ENCODE data around the gene NSMCE1. TPM values are rescaled to one million over a fixed set of nuclear protein-coding genes. Genes with fewer than 3 reads are reported as not detected.

Gene NSMCE1
- total RNA-seq, 1 experiment from 2014 or later, result 19.3 TPM

GRCh38 chr16:27188633-27189032, 79.9 kb downstream of the NSMCE1 start:
- H3K9ac ChIP-seq (ENCODE audit: extremely low read depth, insufficient read length, low read length), result no peak overlapping the region
- H2BK15ac ChIP-seq (ENCODE audit: low read depth, low read length), result no peak overlapping the region
- no peak for TF ChIP-seq CTCF (conservative IDR thresholded peaks at IDR 0.05)
- H3K56ac ChIP-seq (ENCODE audit: insufficient read length, low read depth, low read length), result no peak overlapping the region
- Mint-ChIP-seq H3K4me3 (no peak overlapping the region), H3K27ac (no peak overlapping the region), H3K4me1 (peaks cover 2 to 12% of the 10 kb centered on the region in 2 experiments; a peak in 3 of 4 replicates), H3K27me3 (ENCODE audit: low read depth) (no peaks in the 10 kb centered on the region; the same call in none of the 2 replicates), H3K9me3 (no peaks in the 10 kb centered on the region), H3K36me3 (ENCODE audit: insufficient read depth in 1 of 3, low read depth in 3 of 3) (no peaks in the 10 kb centered on the region)
- H3T11ph ChIP-seq (ENCODE audit: low read length), result no peak overlapping the region
- no peaks in the 10 kb centered on the region for H3K27me3 ChIP-seq (ENCODE audit: insufficient read depth, low read length)
- H3K79me1 ChIP-seq (ENCODE audit: insufficient read depth, low read depth, low read length, poor library complexity, severe bottlenecking), result no peaks in the 10 kb centered on the region
- H2BK12ac ChIP-seq (ENCODE audit: insufficient read length, low read depth, low read length), result no peak overlapping the region
- H4K5ac ChIP-seq (ENCODE audit: insufficient read length, low read depth, low read length), result no peak overlapping the region
- WGBS (ENCODE audit: extremely low coverage, insufficient read length, low lambda C conversion rate), result no CpG with 5 or more reads among the region's 2 CpGs
- H2BK5ac ChIP-seq (ENCODE audit: insufficient read length, low read length), result no peak overlapping the region
- H3K23ac ChIP-seq (ENCODE audit: insufficient read length, low read depth, low read length), result no peak overlapping the region
- H3K4me2 ChIP-seq (ENCODE audit: insufficient read depth, insufficient read length, low read length), result no peak overlapping the region
- H3K4me1 ChIP-seq (ENCODE audit: insufficient read depth, low read length), result no peaks in the 10 kb centered on the region; the same call in 1 of the 2 replicates
- no peaks in the 10 kb centered on the region for H3K9me3 ChIP-seq (ENCODE audit: control insufficient read depth, low read depth, low read length)
- no peak overlapping the region for H3K18ac ChIP-seq (ENCODE audit: insufficient read length, low read depth, low read length)
- H2AFZ ChIP-seq (ENCODE audit: low read length), result no peak overlapping the region
- H3K27ac ChIP-seq (ENCODE audit: insufficient read length, low read depth, low read length), result no peak overlapping the region
- no peak overlapping the region for H3K4ac ChIP-seq (ENCODE audit: low read depth, low read length)
- H4K20me1 ChIP-seq (ENCODE audit: control insufficient read depth, insufficient read depth, insufficient read length), result no peaks in the 10 kb centered on the region
- no peak overlapping the region for H3K14ac ChIP-seq (ENCODE audit: insufficient read depth, low read length)
- H3K79me2 ChIP-seq (ENCODE audit: insufficient read depth, low read length), result no peaks in the 10 kb centered on the region
- no peak overlapping the region for H2BK120ac ChIP-seq (ENCODE audit: low read depth, low read length, poor library complexity, severe bottlenecking)
- DNase-seq, result no peak
- H4K8ac ChIP-seq (replicated peaks; ENCODE audit: insufficient read length, low read depth, low read length), result no peak overlapping the region
- no peak overlapping the region for H2AK5ac ChIP-seq (ENCODE audit: insufficient read length, low read length)
- H3K23me2 ChIP-seq (ENCODE audit: insufficient read length, low read depth, low read length, poor library complexity, severe bottlenecking), result no peaks in the 10 kb centered on the region
- H2BK20ac ChIP-seq (ENCODE audit: low read depth, low read length, poor library complexity, severe bottlenecking), result no peak overlapping the region
- H4K91ac ChIP-seq (ENCODE audit: insufficient read length, low read depth, low read length), result no peak overlapping the region

Data from H9 (cell line).